NCI-H526 treated with DMSO at 0.1 percent for 48 hours (cell line): ENCODE measurements around the gene DHX16.
A peak's percentile ranks its signal among the peaks of the same experiment; 100 is the strongest.
"Not testable (repeated sequence)": the region's sequence is repeated elsewhere in the genome, so short reads cannot be mapped to it uniquely, and the experiment has no call there.

Source experiments
- DNase-seq: peaks from one replicate; lab custom pipeline; 2025; lab: John Stamatoyannopoulos, UW

The DHX16 gene

GRCh38 chr6:30672445-30673253 is at the start of gene DHX16:
Gene DHX16, minus strand, starts transcription at chr6:30673006. Its CDS starts 165 bp downstream, at chr6:30672841.
- peak; percentile 93 for DNase-seq

DNA sequence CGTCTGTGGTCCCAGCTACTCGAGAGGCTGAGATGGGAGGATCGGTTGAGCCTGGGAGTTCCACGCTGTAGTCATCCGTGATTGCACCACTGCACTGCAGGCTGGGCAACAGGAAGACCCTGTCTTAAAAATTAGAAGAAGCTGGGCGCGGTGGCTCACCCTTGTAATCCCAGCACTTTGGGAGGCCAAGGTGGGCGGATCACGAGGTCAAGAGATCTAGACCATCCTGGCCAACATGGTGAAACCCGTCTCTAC is 49.1 kb upstream of the DHX16 start:
- not testable (repeated sequence) for DNase-seq

DNA sequence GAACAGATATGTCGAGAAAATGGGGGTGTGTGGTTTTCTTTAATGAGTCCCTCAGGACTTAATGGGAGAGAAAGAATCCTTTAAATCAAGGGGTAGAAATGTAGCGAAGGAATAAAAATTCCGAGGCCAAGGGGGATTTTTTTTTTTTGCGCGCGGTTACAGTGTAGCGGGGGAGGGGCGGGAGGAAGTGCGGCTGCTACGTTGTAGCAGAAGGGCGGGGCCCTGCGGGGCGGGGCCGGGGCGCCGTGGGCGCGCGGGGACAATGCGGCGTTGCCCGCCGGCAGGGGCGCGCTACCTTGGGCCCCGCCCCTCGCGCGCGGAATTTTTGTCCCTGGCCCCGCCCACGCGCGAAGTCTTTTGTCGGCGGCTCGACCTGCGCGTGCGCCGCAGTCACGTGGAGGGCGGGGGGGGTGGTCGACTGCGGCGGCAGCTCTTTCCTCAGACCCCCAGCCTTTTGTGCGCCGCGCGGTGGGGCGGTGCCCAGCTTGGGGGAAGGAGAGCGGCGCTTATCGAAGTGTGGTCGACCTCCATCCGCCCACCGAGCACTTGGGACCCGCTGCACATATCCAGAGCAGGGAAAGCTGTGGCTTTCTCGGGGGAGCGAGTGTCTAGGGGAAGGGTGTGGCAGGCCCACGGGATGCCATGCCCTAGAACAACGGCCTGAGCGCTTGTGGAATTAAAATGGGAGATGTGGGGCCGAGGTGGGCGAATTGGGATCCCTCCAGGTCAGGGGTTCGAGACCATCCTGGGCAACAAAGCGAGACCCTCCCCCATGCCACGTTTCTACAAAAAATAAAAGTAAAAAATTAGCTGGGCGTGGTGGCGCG is 48.6 kb upstream of the DHX16 start:
- peak; percentile 80 for DNase-seq

- DNase-seq, result peak; percentile 55
Observed at GRCh38 chr6:30720738-30721197, 48.0 kb upstream of the DHX16 start.

- peak; percentile 95 for DNase-seq
Observed at GRCh38 chr6:30719791-30720737, 47.3 kb upstream of the DHX16 start, which contains the start of gene TUBB. Gene TUBB, plus strand, starts transcription at chr6:30720352. Its CDS starts 155 bp downstream, at chr6:30720507.

- peak; percentile 37 for DNase-seq
Observed at GRCh38 chr6:30719356-30719755, 46.5 kb upstream of the DHX16 start.

DNA sequence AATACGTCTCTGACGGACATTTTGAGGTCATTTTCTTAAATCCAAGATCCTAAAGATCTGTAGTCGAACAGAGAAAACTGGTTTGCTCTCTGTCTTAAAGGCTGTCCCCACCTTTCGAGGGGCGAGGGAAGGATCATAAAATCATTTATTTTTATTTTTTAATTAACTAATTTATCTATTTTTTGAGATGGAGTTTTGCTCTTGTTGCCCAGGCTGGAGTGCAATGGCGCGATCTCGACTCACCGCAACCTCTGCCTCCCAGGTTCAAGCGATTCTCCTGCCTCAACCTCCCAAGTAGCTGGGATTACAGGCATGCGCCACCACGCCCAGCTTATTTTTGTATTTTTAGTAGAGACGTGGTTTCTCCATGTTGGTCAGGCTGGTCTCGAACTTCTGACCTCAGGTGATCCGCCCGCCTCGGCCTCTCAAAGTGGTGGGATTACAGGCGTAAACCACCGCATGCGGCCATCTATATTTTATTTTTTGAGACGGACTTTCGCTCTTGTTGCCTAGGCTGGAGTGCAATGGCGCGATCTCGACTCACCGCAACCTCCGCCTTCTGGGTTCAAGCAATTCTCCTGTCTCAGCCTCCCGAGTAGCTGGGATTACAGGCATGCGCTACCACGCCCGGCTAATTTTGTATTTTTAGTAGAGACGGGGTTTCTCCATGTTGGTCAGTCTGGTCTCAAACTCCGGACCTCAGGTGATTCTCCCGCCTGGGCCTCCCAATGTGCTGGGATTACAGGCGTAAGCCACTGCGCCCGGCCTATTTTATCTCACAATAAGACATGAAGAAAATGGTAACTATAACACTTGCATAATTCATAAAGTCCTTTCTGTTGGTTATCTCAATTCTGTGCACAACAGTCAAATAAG is 45.3 kb upstream of the DHX16 start:
- DNase-seq, result not testable (repeated sequence)

GRCh38 chr6:30717129-30717844 is 44.5 kb upstream of the DHX16 start, which contains the start of gene MDC1:
Gene MDC1, minus strand, starts transcription at chr6:30717281. Its CDS starts 2,106 bp downstream, at chr6:30715175.
- DNase-seq, result peak; percentile 99

- no peak for DNase-seq
Observed at GRCh38 chr6:30716879-30717128, 44.0 kb upstream of the DHX16 start.

DNA sequence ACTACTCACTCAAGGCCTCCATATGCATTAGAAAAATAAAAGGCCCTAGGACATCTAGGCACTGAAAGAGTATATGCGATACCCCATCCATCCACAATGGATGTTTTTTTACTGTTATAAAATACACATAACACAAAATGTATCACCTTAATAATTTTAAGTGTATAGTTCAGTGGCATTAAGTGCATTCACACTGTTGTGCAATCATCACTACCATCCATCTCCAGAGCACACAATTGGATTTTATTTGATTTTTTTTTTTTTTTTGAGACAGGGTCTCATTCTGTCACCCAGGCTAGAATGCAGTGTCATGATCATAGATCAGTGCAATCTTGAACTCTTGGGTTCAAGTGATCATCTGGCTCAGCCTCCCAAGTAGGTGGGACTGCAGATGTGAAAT is 41.5 kb upstream of the DHX16 start:
- DNase-seq, result no peak

DNA sequence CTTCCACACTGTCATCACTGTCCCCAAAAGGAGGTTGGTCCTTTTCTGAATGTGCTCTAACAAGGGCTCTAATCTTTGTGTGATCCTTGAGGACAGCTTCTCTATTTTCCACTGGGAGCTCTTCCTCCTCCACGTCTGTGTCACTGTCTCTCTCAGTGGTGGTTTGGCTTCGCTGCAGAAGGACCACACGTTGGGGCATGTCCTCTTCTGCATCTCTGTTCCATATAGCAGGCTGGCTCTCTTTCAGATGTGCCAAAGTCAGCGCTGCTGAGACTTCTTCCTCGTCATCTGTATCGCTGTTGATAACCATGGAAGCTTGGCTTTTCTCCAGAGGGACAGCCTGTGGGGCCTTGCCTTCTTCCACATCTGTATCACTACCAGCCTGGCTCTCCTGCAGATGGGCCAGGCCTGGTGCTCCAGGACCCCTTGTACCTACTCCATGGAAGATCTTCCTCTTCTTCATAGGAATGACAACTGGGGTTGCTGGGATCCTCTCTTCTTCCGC is 39.7 kb upstream of the DHX16 start:
- no peak for DNase-seq

GRCh38 chr6:30711758-30712380 is 39.1 kb upstream of the DHX16 start:
- no peak for DNase-seq

GRCh38 chr6:30709101-30709868 is 36.5 kb upstream of the DHX16 start:
- no peak for DNase-seq

DNA sequence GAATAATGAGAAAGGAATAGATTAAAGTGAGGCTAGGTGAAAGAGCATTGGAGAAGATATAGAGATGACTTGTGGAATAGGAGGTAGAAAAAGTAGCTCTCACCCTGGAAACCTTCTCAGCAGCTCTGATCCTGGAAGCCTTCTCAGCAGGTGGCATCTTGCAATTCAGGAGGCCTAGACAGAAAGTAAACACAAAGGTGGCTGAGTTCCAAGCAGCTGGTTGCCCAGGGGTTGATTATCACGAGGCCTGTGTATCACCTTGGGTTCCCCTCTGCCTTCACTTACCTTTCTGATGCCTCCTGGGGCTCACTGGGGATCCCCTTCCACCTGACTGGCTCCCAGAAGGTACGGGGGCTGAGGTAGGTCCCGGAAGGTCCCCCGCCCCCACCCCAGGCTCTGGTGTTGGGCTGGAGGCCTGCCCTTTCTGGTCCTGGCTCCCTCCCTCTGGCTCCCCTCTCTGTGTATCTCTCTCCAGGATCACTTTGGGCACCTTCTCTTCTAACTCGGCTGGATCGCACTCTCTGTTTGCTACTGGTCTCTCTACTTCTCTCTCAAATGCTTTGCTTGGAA is 34.6 kb upstream of the DHX16 start:
- DNase-seq, result no peak

DNA sequence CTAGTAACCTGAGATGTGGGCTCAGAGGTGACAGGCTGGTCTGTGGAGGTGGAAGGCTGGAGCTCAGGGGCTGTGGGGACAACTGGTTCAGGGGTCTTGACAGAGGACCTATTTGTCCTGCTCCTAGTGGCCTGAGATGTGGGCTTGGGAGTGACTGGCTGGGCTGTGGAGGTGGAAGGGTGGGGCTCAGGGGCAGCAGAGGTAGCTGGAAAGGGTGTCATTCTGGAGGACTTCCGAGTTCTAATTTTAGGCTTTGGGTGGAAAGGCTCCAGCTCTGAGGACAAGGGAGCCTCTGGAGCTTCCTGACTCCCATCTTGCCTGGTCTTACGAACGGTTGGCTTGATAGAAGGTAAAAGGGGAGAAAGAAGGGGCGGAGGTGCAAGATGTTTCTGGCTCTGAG is 32.8 kb upstream of the DHX16 start:
- no peak for DNase-seq

GRCh38 chr6:30703821-30704220 is 31.0 kb upstream of the DHX16 start:
- DNase-seq, result no peak

DNA sequence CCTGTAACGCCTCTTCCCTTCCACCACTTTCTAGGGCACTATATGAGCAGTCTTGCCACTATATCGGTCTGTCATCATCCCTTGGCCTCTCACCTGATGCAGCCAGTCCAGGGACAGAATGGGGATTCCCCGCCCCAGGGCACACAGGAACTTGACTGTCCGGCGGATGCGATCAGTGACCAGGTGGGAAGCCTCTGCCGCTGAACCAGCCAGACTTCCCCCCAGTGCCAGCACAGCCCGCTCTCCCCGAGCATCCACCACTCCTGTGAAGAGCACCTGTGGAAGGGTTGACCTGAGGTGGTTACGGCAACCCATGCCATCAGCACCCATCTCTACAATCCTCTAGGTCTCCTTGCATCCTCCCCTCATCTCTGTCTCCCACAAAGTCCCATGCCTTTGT is 30.2 kb upstream of the DHX16 start:
- no peak for DNase-seq

GRCh38 chr6:30700340-30700739 is 27.5 kb upstream of the DHX16 start:
- no peak for DNase-seq

- DNase-seq, result no peak
Observed at GRCh38 chr6:30696432-30696831, 23.6 kb upstream of the DHX16 start.
